Activated CD4-positive, alpha-beta memory T cell treated with anti-CD3 and anti-CD28 coated beads for 36 hours (primary cell): ENCODE data around the gene ATP5PD. TPM values are rescaled to one million over a fixed set of nuclear protein-coding genes. Genes with fewer than 3 reads are reported as not detected.
A peak's percentile ranks its signal among the peaks of the same experiment; 100 is the strongest.
"Not testable (repeated sequence)": the region's sequence is repeated elsewhere in the genome, so short reads cannot be mapped to it uniquely, and the experiment has no call there.

Experiments used
- CTCF ChIA-PET: fragments of 350-600 bp; sonication (Branson Sonifier 250); formaldehyde crosslinking; loops from one replicate; lab custom pipeline; 2021; ENCODE audit warnings: antibody characterized with exemption, inconsistent platforms; lab: Charles Lee
- POLR2A ChIA-PET: fragments of 350-600 bp; sonication (Branson Sonifier 250); formaldehyde crosslinking; loops from one replicate; lab custom pipeline; 2021; ENCODE audit warnings: antibody characterized with exemption; lab: Charles Lee
- DNase-seq: peaks from one replicate; pipeline ENCODE4 v3.0.0-alpha.2; 2020
- H3K27ac Mint-ChIP-seq: one replicate; pipeline ENCODE4 v1.8.0; 2021; ENCODE audit warnings: mixed read lengths
- H3K27me3 Mint-ChIP-seq: one replicate; pipeline ENCODE4 v1.8.0; 2021; ENCODE audit warnings: mixed read lengths
- H3K36me3 Mint-ChIP-seq: one replicate; pipeline ENCODE4 v1.8.0; 2021; ENCODE audit warnings: mixed read lengths
- H3K4me1 Mint-ChIP-seq: one replicate; pipeline ENCODE4 v1.8.0; 2021; ENCODE audit warnings: low read depth, mixed read lengths
- H3K4me3 Mint-ChIP-seq: one replicate; pipeline ENCODE4 v1.8.0; 2021; ENCODE audit warnings: mild to moderate bottlenecking, mixed read lengths
- H3K9me3 Mint-ChIP-seq: one replicate; pipeline ENCODE4 v1.8.0; 2021; ENCODE audit warnings: mixed read lengths
- intact Hi-C: fragments of 100-400 bp; cut with micrococcal nuclease; formaldehyde crosslinking; loops from one replicate; pipeline ENCODE4 v1.15.1; 2023
- total RNA-seq, 2 experiments: library from RNA; stranded (reverse); gene quantifications; one replicate each; pipeline ENCODE4 v1.2.3, GENCODE V29; 2021

ATP5PD gene
- total RNA-seq, 2 experiments from 2014 or later: 249 to 261 TPM

GRCh38 chr17:75013092-75013559, 33.6 kb downstream of the ATP5PD start:
- H3K4me3 Mint-ChIP-seq: peak overlapping the region; percentile 98
- H3K27me3 Mint-ChIP-seq: no peaks in the 10 kb centered on the region
- H3K36me3 Mint-ChIP-seq: peaks cover 18% of the 10 kb centered on the region
- ChIA-PET POLR2A (interaction anchor here (0.7 to 2.3 kb wide), 15 partner anchors 9 to 263 kb away, joined by 3 to 19 read pairs (median 5); partner anchors contain the start of genes ATP5PD, CDR2L, FDXR and GGA3), CTCF (interaction anchor here (0.7 to 5.6 kb wide), 27 partner anchors 11 to 620 kb away, joined by 3 to 86 read pairs (median 4); partner anchors contain the start of genes CDR2L, HID1, JPT1 and RAB37)
- H3K9me3 Mint-ChIP-seq: no peaks in the 10 kb centered on the region
- no peak for DNase-seq
- H3K4me1 Mint-ChIP-seq: peaks cover 31% of the 10 kb centered on the region
- H3K27ac Mint-ChIP-seq: peak overlapping the region; percentile 82
- intact Hi-C loops: loop anchor here (2.0 to 5.0 kb wide), 4 partner anchors 20 to 51 kb away; partner anchors contain the start of genes ATP5PD and KCTD2

DNA sequence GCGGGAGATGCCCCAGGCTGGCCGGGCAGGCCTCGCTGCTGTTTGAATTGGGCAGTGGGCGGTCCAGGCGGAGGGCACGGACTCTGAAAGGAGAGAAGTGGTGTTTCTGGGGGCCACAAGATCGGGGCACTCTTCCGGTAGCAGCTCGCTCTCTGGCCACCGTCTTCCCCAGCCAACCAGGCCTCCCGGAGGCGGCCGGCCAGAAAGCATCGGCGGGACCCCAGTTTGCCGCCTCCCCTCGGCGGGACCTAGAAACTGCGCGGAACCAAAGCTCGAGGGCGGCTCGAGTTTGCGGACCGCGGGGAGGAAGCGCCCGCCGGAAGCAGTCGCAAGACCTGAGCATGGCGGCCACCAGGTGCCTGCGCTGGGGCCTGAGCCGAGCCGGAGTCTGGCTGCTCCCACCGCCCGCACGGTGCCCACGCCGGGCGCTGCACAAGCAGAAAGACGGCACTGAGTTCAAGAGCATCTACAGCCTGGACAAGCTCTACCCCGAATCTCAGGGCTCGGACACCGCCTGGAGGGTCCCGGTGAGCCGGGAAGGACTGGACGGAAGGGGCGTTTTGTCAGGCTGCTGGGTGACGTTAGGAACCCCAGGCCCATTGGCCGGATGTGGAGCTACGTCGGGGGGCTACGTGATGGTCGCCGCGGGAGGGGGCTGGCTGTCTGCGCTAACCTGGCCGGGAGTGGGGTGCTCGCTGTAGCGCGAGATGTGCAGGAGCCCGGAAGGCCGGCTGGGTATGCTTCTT, 34.2 kb downstream of the ATP5PD start, which contains the start of gene MRPL58:
Gene MRPL58 (plus strand): TSS at position 325 of the 746 bp plus-strand sequence. CDS start 17 bp downstream, at position 342.
- Mint-ChIP-seq H3K9me3 (no peaks in the 10 kb centered on the region), H3K27ac (peak within 1 kb of the TSS; percentile 82), H3K4me1 (peaks cover 31% of the 10 kb centered on the region), H3K36me3 (peaks cover 15% of the 10 kb centered on the region), H3K4me3 (peak within 1 kb of the TSS; percentile 98), H3K27me3 (no peaks in the 10 kb centered on the region)
- POLR2A ChIA-PET: interaction anchor here (0.7 to 2.3 kb wide), 20 partner anchors 9 to 262 kb away, joined by 3 to 19 read pairs (median 5); partner anchors contain the start of genes ATP5PD, CDR2L, FDXR and GGA3
- intact Hi-C loops: loop anchor here (2.0 to 5.0 kb wide), 4 partner anchors 20 to 50 kb away; partner anchors contain the start of genes ATP5PD and KCTD2
- DNase-seq: peak; percentile 90
- CTCF ChIA-PET: interaction anchor here (0.6 to 5.6 kb wide), 34 partner anchors 11 to 621 kb away, joined by 3 to 86 read pairs (median 4); partner anchors contain the start of genes CDR2L, HID1, JPT1 and NT5C

DNA sequence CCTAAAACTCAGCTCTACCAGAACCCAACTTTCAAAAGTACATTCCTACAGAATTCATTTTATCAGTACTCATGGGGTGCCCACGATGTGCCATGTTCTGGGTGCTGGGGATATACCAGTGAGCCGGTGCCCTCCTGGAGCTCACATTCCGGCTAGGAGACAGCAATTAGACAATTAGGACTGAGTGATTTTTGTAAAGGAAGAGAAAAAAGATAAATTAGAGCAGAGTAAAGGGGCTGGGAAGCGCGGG, 34.7 kb downstream of the ATP5PD start:
- intact Hi-C loops: loop anchor here (2.0 to 5.0 kb wide), 4 partner anchors 21 to 50 kb away; partner anchors contain the start of genes ATP5PD and KCTD2
- Mint-ChIP-seq H3K27me3 (no peaks in the 10 kb centered on the region), H3K4me3 (peak overlapping the region; percentile 98), H3K4me1 (peaks cover 31% of the 10 kb centered on the region), H3K36me3 (peaks cover 15% of the 10 kb centered on the region), H3K27ac (peak overlapping the region; percentile 82), H3K9me3 (no peaks in the 10 kb centered on the region)
- ChIA-PET CTCF (interaction anchor here (0.8 to 5.6 kb wide), 24 partner anchors 8 to 621 kb away, joined by 3 to 86 read pairs (median 4); partner anchors contain the start of genes CDR2L, HID1, NT5C and SMIM5), POLR2A (interaction anchor here (0.7 to 2.3 kb wide), 16 partner anchors 8 to 262 kb away, joined by 3 to 19 read pairs (median 5); partner anchors contain the start of genes ATP5PD, CDR2L, FDXR and JPT1)
- no peak for DNase-seq

GRCh38 chr17:75011401-75012095, 35.2 kb downstream of the ATP5PD start:
- Mint-ChIP-seq H3K4me1 (peaks cover 31% of the 10 kb centered on the region), H3K27me3 (no peaks in the 10 kb centered on the region), H3K36me3 (peaks cover 12% of the 10 kb centered on the region), H3K4me3 (peak overlapping the region; percentile 98), H3K27ac (no peak overlapping the region), H3K9me3 (no peaks in the 10 kb centered on the region)
- DNase-seq: no peak
- ChIA-PET POLR2A (interaction anchor here (0.9 to 2.3 kb wide), 10 partner anchors 12 to 261 kb away, joined by 3 to 19 read pairs (median 6); partner anchors contain the start of genes ATP5PD, CDR2L, FDXR and JPT1), CTCF (interaction anchor here (0.8 to 5.6 kb wide), 21 partner anchors 8 to 228 kb away, joined by 3 to 86 read pairs (median 4); partner anchors contain the start of genes CDR2L, HID1 and NT5C)
- intact Hi-C loops: loop anchor here (2.0 to 5.0 kb wide), 4 partner anchors 21 to 49 kb away; partner anchors contain the start of genes ATP5PD and KCTD2

GRCh38 chr17:75010683-75011400, 35.9 kb downstream of the ATP5PD start:
- POLR2A ChIA-PET: interaction anchor here (1.9 kb wide), 2 partner anchors 78 to 144 kb away, joined by 5 to 6 read pairs; partner anchors contain the start of gene JPT1
- intact Hi-C loops: loop anchor here (5.0 kb wide), 2 partner anchors 36 to 49 kb away; partner anchors contain the start of genes ATP5PD and KCTD2
- peak overlapping the region; percentile 37 for H3K4me3 Mint-ChIP-seq

DNA sequence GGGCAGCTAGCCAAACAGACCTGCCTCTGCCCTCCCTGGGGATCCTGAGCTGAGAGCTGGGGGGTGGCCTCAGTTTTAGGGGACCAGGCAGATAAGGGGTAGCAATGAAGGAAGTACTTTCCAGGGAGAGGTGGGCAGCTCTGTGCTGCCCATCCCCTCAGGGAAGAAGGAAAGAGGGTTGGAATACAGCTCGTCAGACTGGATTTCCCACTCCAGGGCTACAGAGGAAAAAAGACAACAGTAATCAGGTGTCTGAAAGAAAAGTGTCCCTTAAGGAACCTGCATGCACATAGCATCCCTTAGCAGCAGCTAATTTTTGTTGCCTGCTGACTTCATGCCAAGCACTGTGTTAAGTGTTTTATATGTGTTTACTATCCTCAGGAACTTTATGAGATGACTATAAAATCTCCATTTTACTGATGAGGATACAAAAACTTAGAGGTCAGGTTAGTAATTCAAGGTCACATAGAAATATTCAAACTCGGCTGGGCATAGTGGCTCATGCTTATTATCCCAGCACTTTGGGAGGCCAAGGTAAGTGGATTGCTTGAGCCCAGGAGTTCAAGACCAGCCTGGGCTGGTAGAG, 37.5 kb downstream of the ATP5PD start:
- intact Hi-C loops: no loop called here
- ChIA-PET POLR2A (no interaction called here), CTCF (interaction anchor here (1.0 to 5.6 kb wide), 2 partner anchors 48 to 51 kb away, joined by 5 to 86 read pairs; no protein-coding TSS in a partner anchor)
- no peak for DNase-seq
- Mint-ChIP-seq H3K9me3 (no peaks in the 10 kb centered on the region), H3K4me1 (peaks cover 24% of the 10 kb centered on the region), H3K4me3 (no peak overlapping the region), H3K36me3 (peaks cover 4% of the 10 kb centered on the region), H3K27ac (no peak overlapping the region), H3K27me3 (no peaks in the 10 kb centered on the region)

More at GRCh38 chr17:75010683-75011400, 35.9 kb downstream of the ATP5PD start:
- H3K4me1 Mint-ChIP-seq: peaks cover 31% of the 10 kb centered on the region
- no peaks in the 10 kb centered on the region for H3K27me3 Mint-ChIP-seq
- H3K27ac Mint-ChIP-seq: no peak overlapping the region
- no peaks in the 10 kb centered on the region for H3K9me3 Mint-ChIP-seq
- CTCF ChIA-PET: interaction anchor here (0.8 to 5.6 kb wide), 12 partner anchors 9 to 193 kb away, joined by 3 to 86 read pairs (median 4); partner anchors contain the start of gene NT5C
- peak; percentile 42 for DNase-seq
- peaks cover 8% of the 10 kb centered on the region for H3K36me3 Mint-ChIP-seq

- Mint-ChIP-seq H3K27ac (no peak overlapping the region), H3K27me3 (no peaks in the 10 kb centered on the region), H3K4me1 (peaks cover 17% of the 10 kb centered on the region), H3K4me3 (no peak overlapping the region), H3K36me3 (peaks cover 2% of the 10 kb centered on the region), H3K9me3 (no peaks in the 10 kb centered on the region)
- ChIA-PET CTCF (interaction anchor here (1.0 to 4.1 kb wide), 2 partner anchors 47 to 50 kb away, joined by 5 to 24 read pairs; no protein-coding TSS in a partner anchor), POLR2A (no interaction called here)
- intact Hi-C loops: no loop called here
- no peak for DNase-seq
Observed at GRCh38 chr17:75008373-75008772, 38.4 kb downstream of the ATP5PD start.

GRCh38 chr17:75006653-75007052, 40.1 kb downstream of the ATP5PD start:
- H3K4me1 Mint-ChIP-seq: peaks cover 6% of the 10 kb centered on the region
- H3K36me3 Mint-ChIP-seq: no peaks in the 10 kb centered on the region
- H3K9me3 Mint-ChIP-seq: no peaks in the 10 kb centered on the region
- ChIA-PET POLR2A (no interaction called here), CTCF (interaction anchor here (1.4 to 4.1 kb wide), 2 partner anchors 45 to 49 kb away, joined by 3 to 24 read pairs; no protein-coding TSS in a partner anchor)
- intact Hi-C loops: no loop called here
- no peak for DNase-seq
- no peak overlapping the region for H3K4me3 Mint-ChIP-seq
- H3K27ac Mint-ChIP-seq: no peak overlapping the region
- no peaks in the 10 kb centered on the region for H3K27me3 Mint-ChIP-seq

DNA sequence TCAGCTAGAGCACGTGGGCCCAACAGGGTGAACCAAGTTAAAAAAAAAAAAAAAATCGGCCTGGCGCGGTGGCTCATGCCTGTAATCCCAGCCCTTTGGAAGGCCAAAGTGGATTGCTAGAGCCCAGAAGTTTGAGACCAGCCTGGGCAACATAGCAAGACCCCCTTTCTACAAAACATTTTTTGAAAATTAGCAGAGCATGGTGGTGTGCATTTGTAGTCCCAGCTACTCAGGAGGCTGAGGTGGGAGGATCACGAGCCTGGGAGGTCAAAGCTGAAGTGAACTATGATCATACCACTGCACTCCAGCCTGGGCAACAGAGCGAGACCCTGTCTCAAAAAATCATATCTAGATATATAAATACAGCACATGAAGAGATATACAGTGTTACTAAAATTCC, 40.7 kb downstream of the ATP5PD start:
- intact Hi-C loops, H3K27me3 Mint-ChIP-seq, DNase-seq, H3K4me1 Mint-ChIP-seq, H3K4me3 Mint-ChIP-seq, H3K27ac Mint-ChIP-seq, H3K9me3 Mint-ChIP-seq, H3K36me3 Mint-ChIP-seq: not testable (repeated sequence)
- ChIA-PET POLR2A (interaction anchor here (0.8 kb wide), 1 partner anchor 136 kb away, joined by 3 read pairs; no protein-coding TSS in a partner anchor), CTCF (interaction anchor here (4.1 kb wide), 1 partner anchor 44 kb away, joined by 24 read pairs; no protein-coding TSS in a partner anchor)

- no peak for DNase-seq
- Mint-ChIP-seq H3K4me3 (no peak overlapping the region), H3K27ac (no peak overlapping the region), H3K36me3 (no peaks in the 10 kb centered on the region), H3K27me3 (no peaks in the 10 kb centered on the region), H3K9me3 (no peaks in the 10 kb centered on the region), H3K4me1 (no peaks in the 10 kb centered on the region)
- POLR2A ChIA-PET: interaction anchor here (0.8 kb wide), 1 partner anchor 137 kb away, joined by 3 read pairs; no protein-coding TSS in a partner anchor
- CTCF ChIA-PET: interaction anchor here (0.8 to 4.1 kb wide), 2 partner anchors 44 to 214 kb away, joined by 3 to 24 read pairs; no protein-coding TSS in a partner anchor
- intact Hi-C loops: no loop called here
Observed at GRCh38 chr17:75005291-75005690, 41.5 kb downstream of the ATP5PD start.
